Left ventricle myocardium inferior (tissue), 1 donor: Measurements from ENCODE around the gene ADORA1. TPM values are rescaled to one million over a fixed set of nuclear protein-coding genes. Genes with fewer than 3 reads are reported as not detected.

ENCODE experiments used
- DNase-seq: peaks from one replicate; pipeline ENCODE4 v3.0.0-alpha.2; 2020
- H3K27ac ChIP-seq: fragments of 200-600 bp; replicated peaks from 2 replicates; pipeline ENCODE4 v1.8.0; 2021
- H3K27me3 ChIP-seq: fragments of 200-600 bp; 2 replicates; pipeline ENCODE4 v1.8.0; 2021; ENCODE audit warnings: low read depth
- H3K36me3 ChIP-seq: fragments of 200-600 bp; 2 replicates; pipeline ENCODE4 v1.8.0; 2021
- H3K4me1 ChIP-seq: fragments of 200-600 bp; 2 replicates; pipeline ENCODE4 v1.8.0; 2021
- H3K4me3 ChIP-seq: fragments of 200-600 bp; 2 replicates; pipeline ENCODE4 v1.8.0; 2021; ENCODE audit warnings: mild to moderate bottlenecking, moderate library complexity
- H3K9me3 ChIP-seq: fragments of 200-600 bp; replicated peaks from 2 replicates; pipeline ENCODE4 v1.8.0; 2021
- CTCF ChIP-seq: fragments of 200-600 bp; IDR thresholded peaks from 2 replicates; pipeline ENCODE4 v1.8.0; 2021; ENCODE audit warnings: antibody characterized with exemption, mild to moderate bottlenecking, borderline replicate concordance
- intact Hi-C: fragments of 100-400 bp; cut with micrococcal nuclease; formaldehyde crosslinking; loops from one replicate; pipeline ENCODE4 v1.11.0; 2022
- total RNA-seq: library from RNA; stranded (reverse); fragmentation: NEBNext Ultra II Directional; extraction: Animal tissue kit (Norgen Biotek cat#: 25700); gene quantifications from one replicate; pipeline ENCODE4 v1.2.1, GENCODE V29; 2021
- donor health status: DM: no; HTN: yes; CAD: no; lungs with severe emphysema.

The ADORA1 gene
- total RNA-seq, 1 donor from 2014 or later: 16.4 TPM

GRCh38 chr1:203130358-203130985, 2.9 kb downstream of the ADORA1 start:
- Histone ChIP-seq H3K36me3 (no peaks in the 10 kb centered on the region), H3K4me3 (peak overlapping the region; percentile 64), H3K9me3 (no peaks in the 10 kb centered on the region), H3K27me3 (peaks cover 29% of the 10 kb centered on the region), H3K4me1 (peaks cover 61% of the 10 kb centered on the region), H3K27ac (peak overlapping the region; percentile 89)
- no peak for DNase-seq
- TF ChIP-seq CTCF: no peak
- intact Hi-C loops: no loop called here

DNA sequence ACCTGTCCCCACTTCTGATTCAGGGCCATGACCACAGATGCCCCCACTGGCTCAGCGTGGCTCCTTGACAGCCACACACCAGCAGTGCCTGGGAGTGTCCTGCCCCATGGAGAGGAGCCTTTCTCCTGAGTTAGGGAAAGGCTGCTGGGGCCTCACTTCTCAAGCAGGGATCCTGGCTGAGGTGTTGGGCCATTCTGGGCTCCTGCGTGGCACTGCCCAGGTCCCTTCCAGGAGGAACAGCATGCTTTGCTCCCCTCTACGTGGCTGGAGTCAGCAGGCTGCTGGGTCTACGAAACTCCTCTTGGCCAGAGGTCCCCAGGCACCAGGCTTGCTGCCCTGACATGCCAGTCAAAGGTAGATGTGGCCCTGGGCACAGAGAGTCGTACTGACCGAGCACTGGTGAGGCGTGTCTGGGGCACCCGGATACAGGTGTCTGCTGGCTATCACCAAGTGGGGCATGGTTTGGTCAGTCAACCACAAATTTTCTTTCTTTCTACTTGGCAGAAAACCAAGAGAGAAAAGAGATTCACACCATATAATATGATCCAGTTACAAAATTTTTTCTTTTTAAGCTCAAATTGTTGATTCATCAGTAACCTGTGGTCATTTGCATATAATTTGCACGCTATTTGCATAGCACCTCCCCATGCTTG, 4.1 kb downstream of the ADORA1 start:
- peaks cover 52% of the 10 kb centered on the region for H3K4me1 ChIP-seq
- H3K4me3 ChIP-seq: no peak overlapping the region
- no peak for DNase-seq

DNA sequence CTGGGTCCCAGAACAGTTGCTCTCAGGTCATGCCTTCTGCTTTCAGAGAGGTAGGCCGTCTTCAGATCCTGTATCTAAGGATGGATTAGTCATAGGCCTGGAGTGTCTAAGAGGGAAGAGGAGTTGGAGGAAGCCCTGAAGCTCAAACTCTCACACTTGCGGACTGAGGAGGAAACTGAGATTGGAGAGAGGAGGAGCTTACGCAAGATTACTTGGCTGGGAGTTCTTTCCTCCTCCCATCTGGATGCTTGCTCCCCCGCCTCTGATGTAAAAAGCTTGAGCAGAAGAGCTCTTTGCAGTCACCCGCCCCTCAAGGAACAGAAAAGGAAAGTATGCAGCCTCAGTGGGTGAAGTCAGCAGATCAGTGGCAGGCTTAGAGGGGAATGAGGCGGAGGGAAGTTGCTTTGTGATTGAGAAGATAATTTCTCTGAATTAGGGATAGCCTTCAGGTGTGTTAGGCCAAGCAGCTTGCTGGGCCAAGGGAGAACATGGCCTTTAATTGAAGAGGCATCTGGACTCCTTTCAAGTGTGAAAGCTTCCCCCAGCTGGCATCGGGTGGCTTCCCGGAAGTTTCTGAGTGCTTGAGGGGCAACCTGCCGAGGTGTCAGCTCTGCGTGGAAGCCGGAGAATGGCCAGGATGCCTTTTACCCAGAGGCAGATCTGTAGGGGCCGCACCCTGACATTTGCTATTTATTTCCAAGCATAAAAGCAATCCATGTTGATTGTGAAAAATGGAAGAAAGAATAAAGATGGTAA, 6.6 kb downstream of the ADORA1 start:
- DNase-seq: no peak
- TF ChIP-seq CTCF: no peak
- Histone ChIP-seq H3K9me3 (no peaks in the 10 kb centered on the region), H3K36me3 (no peaks in the 10 kb centered on the region), H3K4me1 (peaks cover 27% of the 10 kb centered on the region), H3K27me3 (no peaks in the 10 kb centered on the region), H3K27ac (no peak overlapping the region), H3K4me3 (no peak overlapping the region)
- intact Hi-C loops: no loop called here

More for the DNA sequence above, 4.1 kb downstream of the ADORA1 start:
- no peak for TF ChIP-seq CTCF
- Histone ChIP-seq H3K27ac (peak overlapping the region; percentile 89), H3K27me3 (peaks cover 20% of the 10 kb centered on the region), H3K36me3 (no peaks in the 10 kb centered on the region), H3K9me3 (no peaks in the 10 kb centered on the region)
- intact Hi-C loops: no loop called here

GRCh38 chr1:203135636-203136305, 8.2 kb downstream of the ADORA1 start:
- no peaks in the 10 kb centered on the region for H3K36me3 ChIP-seq
- intact Hi-C loops: no loop called here
- no peak for TF ChIP-seq CTCF
- no peak overlapping the region for H3K4me3 ChIP-seq
- no peaks in the 10 kb centered on the region for H3K9me3 ChIP-seq
- no peaks in the 10 kb centered on the region for H3K27me3 ChIP-seq
- no peak for DNase-seq
- no peak overlapping the region for H3K27ac ChIP-seq
- H3K4me1 ChIP-seq: peaks cover 20% of the 10 kb centered on the region

DNA sequence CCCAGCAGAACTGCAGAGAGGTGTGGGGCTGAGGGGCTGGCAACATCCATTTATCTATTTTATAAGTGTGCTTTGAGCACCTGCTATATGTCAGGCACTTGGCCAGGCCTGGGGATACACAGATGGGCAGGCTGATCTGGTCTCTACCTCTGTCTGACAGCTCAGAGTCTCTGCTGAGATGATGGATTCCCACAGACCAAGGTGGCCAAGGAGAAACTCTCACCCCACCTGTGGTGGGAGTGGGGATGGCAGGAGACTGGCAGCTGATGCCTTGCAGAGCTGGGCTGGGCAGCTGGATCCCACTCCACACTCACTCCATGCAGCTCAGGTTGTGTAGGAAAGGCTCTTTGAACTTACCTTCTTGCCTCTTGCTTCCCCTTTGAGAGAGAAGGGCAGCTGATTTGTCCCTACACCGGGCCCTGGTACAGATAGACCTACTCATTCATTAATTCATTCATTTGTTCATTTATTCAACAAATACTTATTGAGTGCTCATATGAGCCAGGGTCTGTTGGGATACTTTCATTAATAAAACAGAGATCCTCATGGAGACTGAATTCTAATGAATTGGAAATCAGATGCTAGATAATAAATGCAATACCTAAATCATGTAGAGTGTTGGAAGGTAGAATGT, 9.0 kb downstream of the ADORA1 start:
- no peak for DNase-seq
- Histone ChIP-seq H3K9me3 (no peaks in the 10 kb centered on the region), H3K27me3 (no peaks in the 10 kb centered on the region), H3K36me3 (no peaks in the 10 kb centered on the region), H3K27ac (no peak overlapping the region), H3K4me3 (no peak overlapping the region), H3K4me1 (peaks cover 18% of the 10 kb centered on the region)
- intact Hi-C loops: no loop called here
- TF ChIP-seq CTCF: no peak
